Chondrocyte (in vitro differentiated cells): ENCODE data around the gene PMAIP1. TPM values are rescaled to one million over a fixed set of nuclear protein-coding genes. Genes with fewer than 3 reads are reported as not detected.
A peak's percentile ranks its signal among the peaks of the same experiment; 100 is the strongest.

Experiments used
- DNase-seq: peaks from one replicate; pipeline ENCODE4 v3.0.0; 2021; ENCODE audit warnings: mixed read lengths, low spot score
- H3K27ac Mint-ChIP-seq: one replicate; pipeline ENCODE4 v1.8.0; 2021; ENCODE audit warnings: mild to moderate bottlenecking, moderate library complexity, mixed read lengths; ENCODE audit not compliant: unreplicated experiment
- H3K27me3 Mint-ChIP-seq: 2 replicates; pipeline ENCODE4 v1.8.0; 2021; ENCODE audit warnings: low read depth, mixed read lengths
- H3K36me3 Mint-ChIP-seq: 2 replicates; pipeline ENCODE4 v1.8.0; 2021; ENCODE audit warnings: low read depth, mixed read lengths
- H3K4me1 Mint-ChIP-seq: 2 replicates; pipeline ENCODE4 v1.8.0; 2021; ENCODE audit warnings: low read depth, mild to moderate bottlenecking, mixed read lengths
- H3K4me3 Mint-ChIP-seq: one replicate; pipeline ENCODE4 v1.8.0; 2021; ENCODE audit warnings: mild to moderate bottlenecking, moderate library complexity, mixed read lengths; ENCODE audit not compliant: unreplicated experiment
- H3K9me3 Mint-ChIP-seq: 2 replicates; pipeline ENCODE4 v1.8.0; 2021; ENCODE audit warnings: low read depth, mixed read lengths
- CTCF ChIP-seq: fragments of 200-600 bp; sonication (generic); IDR thresholded peaks from 2 replicates; pipeline ENCODE4 v1.5.0; 2021; ENCODE audit warnings: antibody characterized with exemption, mild to moderate bottlenecking, moderate library complexity
- total RNA-seq: library from RNA; stranded (reverse); gene quantifications from 3 replicates; pipeline ENCODE4 v1.2.1, GENCODE V29; 2021

Gene PMAIP1
- total RNA-seq, 1 donor from 2014 or later = 8.0 TPM

GRCh38 chr18:59915606-59916005, 15.8 kb downstream of the PMAIP1 start:
- no peak for DNase-seq
- peaks cover 2% of the 10 kb centered on the region for H3K9me3 Mint-ChIP-seq
- H3K27me3 Mint-ChIP-seq = no peaks in the 10 kb centered on the region
- H3K4me3 Mint-ChIP-seq = no peak overlapping the region
- H3K36me3 Mint-ChIP-seq = no peaks in the 10 kb centered on the region
- peaks cover 55% of the 10 kb centered on the region for H3K4me1 Mint-ChIP-seq
- TF ChIP-seq CTCF = no peak
- no peak overlapping the region for H3K27ac Mint-ChIP-seq

GRCh38 chr18:59916746-59917145, 16.9 kb downstream of the PMAIP1 start:
- peaks cover under 1% of the 10 kb centered on the region for H3K9me3 Mint-ChIP-seq
- no peak overlapping the region for H3K4me3 Mint-ChIP-seq

GRCh38 chr18:59917422-59917821, 17.6 kb downstream of the PMAIP1 start:
- Mint-ChIP-seq H3K9me3 (no peaks in the 10 kb centered on the region), H3K4me1 (peaks cover 41% of the 10 kb centered on the region), H3K27me3 (no peaks in the 10 kb centered on the region), H3K4me3 (no peak overlapping the region), H3K36me3 (no peaks in the 10 kb centered on the region), H3K27ac (no peak overlapping the region)
- DNase-seq = no peak
- no peak for TF ChIP-seq CTCF

More at GRCh38 chr18:59916746-59917145, 16.9 kb downstream of the PMAIP1 start:
- Mint-ChIP-seq H3K27ac (no peak overlapping the region), H3K27me3 (no peaks in the 10 kb centered on the region), H3K36me3 (no peaks in the 10 kb centered on the region), H3K4me1 (peaks cover 47% of the 10 kb centered on the region)
- TF ChIP-seq CTCF = no peak
- DNase-seq = no peak

- Mint-ChIP-seq H3K27ac (peak overlapping the region; percentile 52), H3K4me3 (no peak overlapping the region), H3K36me3 (no peaks in the 10 kb centered on the region), H3K9me3 (no peaks in the 10 kb centered on the region), H3K27me3 (no peaks in the 10 kb centered on the region), H3K4me1 (peaks cover 45% of the 10 kb centered on the region)
- no peak for TF ChIP-seq CTCF
- DNase-seq = no peak
Observed at GRCh38 chr18:59918320-59918755, 18.5 kb downstream of the PMAIP1 start.

GRCh38 chr18:59918997-59919396, 19.2 kb downstream of the PMAIP1 start:
- H3K27me3 Mint-ChIP-seq = peaks cover 2% of the 10 kb centered on the region
- no peak for DNase-seq
- no peaks in the 10 kb centered on the region for H3K36me3 Mint-ChIP-seq
- TF ChIP-seq CTCF = no peak
- H3K4me1 Mint-ChIP-seq = peaks cover 46% of the 10 kb centered on the region
- H3K27ac Mint-ChIP-seq = no peak overlapping the region
- H3K4me3 Mint-ChIP-seq = no peak overlapping the region
- no peaks in the 10 kb centered on the region for H3K9me3 Mint-ChIP-seq
